GM21737 (cell line): ENCODE results near the gene HARBI1.

Experiments
- ATAC-seq: cut with Tn5 transposase; IDR thresholded peaks from one replicate; pipeline ENCODE4 v1.9.1; 2021; ENCODE audit warnings: mild to moderate bottlenecking, moderate library complexity; ENCODE audit not compliant: unreplicated experiment

The HARBI1 gene, protein sequence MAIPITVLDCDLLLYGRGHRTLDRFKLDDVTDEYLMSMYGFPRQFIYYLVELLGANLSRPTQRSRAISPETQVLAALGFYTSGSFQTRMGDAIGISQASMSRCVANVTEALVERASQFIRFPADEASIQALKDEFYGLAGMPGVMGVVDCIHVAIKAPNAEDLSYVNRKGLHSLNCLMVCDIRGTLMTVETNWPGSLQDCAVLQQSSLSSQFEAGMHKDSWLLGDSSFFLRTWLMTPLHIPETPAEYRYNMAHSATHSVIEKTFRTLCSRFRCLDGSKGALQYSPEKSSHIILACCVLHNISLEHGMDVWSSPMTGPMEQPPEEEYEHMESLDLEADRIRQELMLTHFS

DNA sequence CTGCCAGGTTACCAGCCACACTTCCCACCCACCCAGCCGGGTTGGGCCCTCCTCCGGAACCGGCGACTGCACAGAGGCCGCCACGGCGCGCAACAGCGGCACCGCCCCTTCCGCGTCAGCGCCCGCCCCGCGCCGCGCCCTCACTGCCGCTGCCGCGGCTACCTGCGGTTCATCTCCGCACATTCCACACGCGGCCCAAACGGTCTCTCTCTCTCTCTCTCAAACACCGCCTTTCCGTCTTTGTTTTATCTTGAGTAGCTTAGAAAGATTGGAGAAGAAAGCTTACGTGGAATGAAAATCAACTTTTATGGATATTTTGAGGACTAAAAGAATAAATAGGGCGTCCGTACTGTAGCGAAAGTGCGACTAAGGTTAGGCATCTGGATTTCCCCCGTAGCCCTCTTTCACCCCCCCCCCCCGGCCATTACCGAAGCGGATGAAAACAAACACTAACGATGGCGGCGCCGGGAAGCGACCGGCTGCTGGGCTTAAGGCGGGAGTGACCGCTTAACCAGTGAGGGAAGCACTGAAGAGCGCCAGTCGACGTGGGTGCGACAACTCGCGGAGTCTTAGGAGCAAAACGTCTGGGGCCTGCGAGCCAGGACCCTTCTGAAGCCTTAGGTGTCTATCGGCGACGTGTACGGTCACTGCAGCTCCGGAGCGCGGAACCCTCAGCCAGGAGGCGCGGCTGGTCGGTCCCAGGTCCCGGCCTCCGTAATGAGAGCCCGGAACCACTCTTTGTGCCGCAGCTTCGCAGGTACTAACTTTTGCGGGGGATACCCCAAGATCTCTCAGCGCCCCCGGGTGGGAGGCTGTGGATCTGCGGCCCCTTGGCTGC, at the start of gene HARBI1, which contains the start of gene ATG13:
Gene HARBI1 (minus strand): TSS at position 94 of the 838 bp plus-strand sequence. CDS start 990 bp downstream, outside the sequence.
Gene ATG13 (plus strand): TSS at position 420 of the 838 bp plus-strand sequence. CDS start 26,739 bp downstream, outside the sequence.
- peak; percentile 93 for ATAC-seq

DNA sequence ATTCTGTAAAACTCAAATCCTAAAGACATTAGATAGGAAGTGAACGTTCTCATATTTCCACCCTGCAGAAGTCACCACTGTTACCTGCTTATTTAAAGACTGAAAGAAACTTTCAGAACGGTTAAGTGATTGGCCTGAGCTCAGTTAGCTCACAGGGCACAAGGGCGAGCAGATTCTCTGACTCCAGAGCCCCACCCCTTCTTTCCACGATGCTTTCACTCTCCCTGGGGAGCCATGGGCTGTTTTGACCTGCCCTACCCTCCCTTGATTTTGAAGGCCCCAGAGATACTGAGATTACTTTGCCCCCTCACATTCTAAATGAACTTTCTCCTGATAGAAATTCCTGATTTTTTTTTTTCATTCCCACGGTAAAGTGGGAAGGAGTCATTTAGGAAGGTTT, 49.5 kb upstream of the HARBI1 start:
- ATAC-seq: no peak

DNA sequence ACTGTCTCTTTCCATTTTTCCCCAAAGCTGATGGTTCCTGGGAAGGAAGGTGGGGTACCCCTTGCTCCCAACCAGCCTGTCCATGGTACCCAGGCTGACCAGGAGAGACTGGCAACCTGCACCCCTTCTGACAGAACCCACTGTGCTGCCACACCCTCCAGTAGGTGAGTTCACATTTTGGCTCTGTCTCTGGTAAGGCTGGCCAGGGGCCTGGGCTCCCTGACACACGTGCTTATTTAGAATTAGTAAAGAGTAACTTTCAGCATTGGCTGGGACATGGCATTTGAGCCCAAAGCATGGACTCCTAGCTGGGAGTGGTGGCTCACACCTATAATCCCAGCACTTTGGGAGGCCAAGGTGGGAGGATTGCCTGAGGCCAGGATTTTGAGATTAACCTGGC, 48.3 kb upstream of the HARBI1 start:
- no peak for ATAC-seq

DNA sequence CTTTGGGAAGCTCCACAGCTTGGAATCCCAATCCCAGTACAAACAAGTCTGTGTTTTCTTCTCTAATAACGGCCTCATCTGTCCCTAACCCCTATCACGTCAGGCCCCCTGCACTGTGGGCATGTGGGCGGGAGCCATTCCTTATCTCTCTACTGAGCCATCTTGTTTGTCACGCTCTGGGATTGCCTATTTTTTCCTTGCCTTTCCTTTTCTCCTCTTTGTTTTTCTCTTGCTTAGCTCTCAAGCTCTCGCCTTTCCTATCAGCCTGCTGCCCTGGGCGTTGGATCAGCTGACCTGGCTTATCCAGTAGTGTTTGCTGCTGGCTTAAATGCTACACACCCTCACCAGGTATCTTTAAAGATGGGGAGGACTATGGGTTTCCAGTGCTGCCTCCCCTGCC, 47.6 kb upstream of the HARBI1 start:
- no peak for ATAC-seq

DNA sequence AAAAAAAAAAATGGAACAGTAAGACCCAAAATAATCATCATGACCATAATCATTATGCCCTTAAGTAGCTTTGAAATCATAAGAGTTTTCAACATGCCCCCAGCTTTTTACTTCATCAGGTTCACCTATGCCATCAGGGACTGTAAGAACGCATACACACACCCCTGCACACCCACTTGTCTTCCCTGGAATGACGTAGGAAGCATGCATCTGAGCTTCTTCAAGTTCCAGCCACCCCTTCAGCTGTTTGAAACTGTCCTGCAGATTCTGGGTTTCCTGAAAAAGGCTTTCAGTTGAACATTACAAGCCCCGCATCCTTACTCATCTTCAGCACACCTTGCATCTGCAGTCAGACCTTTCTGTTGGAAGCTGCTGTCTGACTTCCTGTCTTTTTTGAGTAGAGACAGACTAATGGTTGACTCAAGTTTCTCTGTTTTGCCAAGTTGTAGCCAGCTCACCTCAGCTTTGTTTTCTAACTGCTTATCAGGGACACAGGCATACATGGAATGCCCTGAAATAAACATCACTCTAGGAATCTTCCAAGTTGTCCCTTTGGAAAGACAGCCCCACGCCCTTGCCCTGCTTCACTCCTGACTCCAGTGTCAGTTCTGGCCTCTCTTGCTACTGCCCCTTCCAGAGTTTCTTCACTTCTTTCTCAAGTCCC, 46.4 kb upstream of the HARBI1 start:
- no peak for ATAC-seq

DNA sequence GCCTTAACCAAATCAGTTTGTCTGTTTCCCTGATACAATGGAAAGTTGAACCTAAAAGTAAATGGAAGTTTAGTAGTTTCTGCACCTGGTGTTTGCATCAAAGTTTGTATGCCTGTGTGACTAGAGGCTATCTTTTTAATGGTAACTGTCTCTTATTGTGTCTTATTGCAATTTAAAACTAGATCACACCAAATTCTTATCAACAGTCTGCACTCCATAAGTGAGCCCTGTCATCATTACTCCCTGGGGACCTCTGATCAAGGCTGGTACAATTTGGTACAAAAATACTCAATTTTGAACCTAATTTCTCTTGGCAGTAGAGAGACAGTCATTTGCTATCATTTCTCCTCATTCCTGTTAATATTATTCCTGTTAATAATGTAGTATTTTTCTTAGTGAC, 45.3 kb upstream of the HARBI1 start:
- no peak for ATAC-seq

DNA sequence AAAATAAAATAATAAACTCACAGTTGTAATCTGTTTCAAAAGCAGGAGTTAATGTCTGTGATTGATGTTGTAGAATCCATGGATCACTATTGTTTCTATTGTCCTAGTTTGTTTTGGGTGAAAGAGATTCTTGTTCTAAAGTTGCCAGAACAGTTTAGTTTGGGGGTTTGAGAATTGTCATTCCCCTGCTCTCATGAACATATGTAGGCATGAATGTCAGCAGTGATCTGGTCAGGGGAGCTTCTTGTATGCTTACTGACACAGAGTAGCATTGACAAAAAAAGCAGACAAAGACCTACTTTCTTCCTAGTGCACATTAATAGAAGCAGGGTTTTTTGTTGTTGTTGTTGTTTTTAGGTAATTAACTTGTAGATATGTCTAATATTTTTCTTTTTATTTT, 44.8 kb upstream of the HARBI1 start:
- no peak for ATAC-seq

DNA sequence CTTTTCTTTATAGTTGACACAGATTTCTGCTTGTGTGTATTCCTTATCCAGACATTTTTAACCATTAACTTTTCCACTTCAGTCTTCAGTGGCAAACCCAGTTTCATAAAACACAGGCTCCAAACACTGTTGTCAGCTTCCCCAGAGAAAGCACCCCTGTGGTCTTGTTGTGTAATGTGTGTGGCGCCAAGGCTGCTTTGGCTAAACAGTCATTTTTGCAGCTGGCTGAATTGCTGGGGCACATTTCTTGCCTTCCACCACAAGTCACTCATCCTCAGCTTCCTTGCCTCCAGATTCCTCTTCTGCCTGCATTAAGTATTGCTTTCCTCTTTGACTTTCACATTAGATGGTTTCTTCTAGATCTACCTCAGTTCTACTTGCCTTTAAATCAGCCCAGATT, 42.9 kb upstream of the HARBI1 start:
- ATAC-seq: no peak

DNA sequence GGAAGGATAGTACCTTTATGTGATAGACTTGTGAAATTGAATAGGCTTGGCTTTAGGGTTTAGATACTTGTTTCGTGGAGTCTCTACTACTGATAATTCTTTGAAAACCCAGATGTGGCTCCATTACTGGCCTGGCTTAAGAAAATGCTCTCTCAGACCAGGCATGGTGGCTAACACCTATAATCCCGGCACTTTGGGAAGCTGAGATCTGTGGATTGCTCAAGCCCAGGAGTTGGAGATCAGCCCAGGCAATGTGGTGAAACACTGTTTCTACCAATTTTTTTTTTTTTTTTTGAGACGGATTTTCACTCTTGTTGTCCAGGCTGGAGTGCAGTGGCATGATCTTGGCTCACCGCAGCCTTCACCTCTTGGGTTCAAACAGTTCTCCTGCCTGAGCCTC, 41.2 kb upstream of the HARBI1 start:
- ATAC-seq: no peak

DNA sequence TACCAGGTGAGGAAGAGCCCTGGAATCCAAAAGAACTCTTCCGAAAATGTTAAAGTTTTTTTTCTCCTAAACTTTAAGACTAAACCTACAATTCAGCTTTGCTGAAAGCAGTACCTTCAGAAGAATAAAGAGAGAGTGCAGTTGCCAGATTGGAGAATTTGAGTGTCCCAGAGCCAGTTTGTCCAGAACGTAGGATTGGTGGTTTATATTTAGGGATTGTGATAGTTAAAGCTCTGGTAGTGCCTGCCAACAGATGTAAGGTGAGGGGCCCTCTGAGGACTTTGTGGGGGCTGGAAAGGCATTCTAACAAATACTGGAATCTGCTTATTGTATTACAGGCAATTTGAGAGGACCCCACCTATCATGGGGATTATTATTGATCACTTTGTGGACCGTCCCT, 40.2 kb upstream of the HARBI1 start:
- ATAC-seq: no peak

DNA sequence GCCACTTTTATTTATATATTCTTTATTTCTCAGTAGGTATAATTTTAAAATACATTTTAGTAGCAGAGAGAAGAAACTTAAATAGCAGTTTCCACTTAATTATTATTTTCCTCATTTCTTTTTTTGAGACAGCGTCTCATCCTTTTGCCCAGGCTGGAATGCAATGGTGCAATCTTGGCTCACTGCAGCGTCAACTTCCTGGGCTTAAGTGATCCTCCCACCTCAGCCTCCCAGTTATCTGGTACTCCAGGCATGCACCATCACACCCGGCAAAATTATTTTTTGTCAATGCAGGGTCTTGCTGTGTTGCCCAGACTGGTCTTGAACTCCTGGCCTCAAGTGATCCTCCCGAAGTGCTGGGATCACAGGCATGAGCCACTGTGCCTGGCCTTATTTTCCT, 38.6 kb upstream of the HARBI1 start:
- no peak for ATAC-seq

DNA sequence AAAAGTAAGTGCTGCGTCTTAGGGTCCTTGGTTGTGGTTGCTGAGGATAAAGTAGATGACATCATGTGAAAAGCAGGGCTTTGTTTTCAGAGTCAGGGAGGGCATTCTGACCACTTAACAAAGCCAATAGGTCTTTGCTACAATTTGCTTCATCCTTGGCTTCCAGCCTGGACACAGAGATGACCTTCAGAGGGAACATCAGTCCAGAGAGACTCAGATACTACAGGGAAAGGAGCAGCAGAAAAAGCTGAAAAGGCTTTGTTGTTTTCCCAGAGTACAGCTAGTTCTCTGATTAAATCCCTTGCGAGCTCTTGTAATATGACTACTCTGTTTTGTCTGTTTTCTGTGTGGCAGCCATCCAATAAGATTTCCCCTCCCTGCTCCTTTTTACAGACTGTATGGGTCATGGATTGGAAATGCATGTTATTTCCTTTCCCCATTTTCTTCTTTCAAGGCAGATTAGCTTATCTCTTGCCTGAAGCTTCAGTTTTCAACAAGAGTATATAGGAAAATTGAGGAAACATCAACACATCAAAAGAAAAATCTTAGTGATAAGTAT, 32.2 kb upstream of the HARBI1 start:
- no peak for ATAC-seq

DNA sequence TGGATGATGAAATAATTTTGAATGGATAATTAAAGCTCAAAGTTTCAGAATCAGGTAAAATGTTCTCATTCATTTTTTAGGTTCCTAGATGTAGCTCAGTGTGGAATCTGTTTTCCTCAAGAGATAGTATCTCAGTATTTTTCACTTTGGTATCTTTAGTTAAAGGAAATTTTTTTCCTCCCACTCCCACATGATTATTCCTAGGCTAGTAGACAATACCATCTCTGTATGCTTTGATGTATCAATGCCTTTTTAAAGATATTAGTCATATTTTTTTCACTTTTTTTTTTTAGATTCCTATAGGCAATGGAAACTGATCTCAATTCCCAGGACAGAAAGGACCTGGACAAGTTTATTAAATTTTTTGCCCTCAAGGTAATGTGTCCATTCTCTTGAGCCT, 27.0 kb upstream of the HARBI1 start:
- no peak for ATAC-seq

DNA sequence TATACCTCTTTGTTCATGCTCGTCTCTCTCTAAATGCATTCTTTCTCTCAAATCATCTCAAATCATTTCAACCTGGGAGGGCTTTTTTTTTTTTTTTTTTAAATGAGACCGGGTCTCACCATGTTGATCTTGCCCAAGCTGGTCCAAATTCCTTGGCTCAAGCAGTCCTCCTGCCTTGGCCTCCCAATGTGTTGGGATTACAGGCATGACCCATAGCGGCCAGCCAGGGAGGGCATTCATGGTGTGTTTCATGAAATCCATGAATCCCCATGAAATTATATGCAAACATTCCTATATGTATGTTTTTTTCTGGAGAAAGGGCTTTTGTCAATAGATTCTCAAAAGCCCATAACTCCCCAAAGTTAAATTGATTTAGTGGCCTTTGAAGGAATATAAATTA, 26.5 kb upstream of the HARBI1 start:
- no peak for ATAC-seq

DNA sequence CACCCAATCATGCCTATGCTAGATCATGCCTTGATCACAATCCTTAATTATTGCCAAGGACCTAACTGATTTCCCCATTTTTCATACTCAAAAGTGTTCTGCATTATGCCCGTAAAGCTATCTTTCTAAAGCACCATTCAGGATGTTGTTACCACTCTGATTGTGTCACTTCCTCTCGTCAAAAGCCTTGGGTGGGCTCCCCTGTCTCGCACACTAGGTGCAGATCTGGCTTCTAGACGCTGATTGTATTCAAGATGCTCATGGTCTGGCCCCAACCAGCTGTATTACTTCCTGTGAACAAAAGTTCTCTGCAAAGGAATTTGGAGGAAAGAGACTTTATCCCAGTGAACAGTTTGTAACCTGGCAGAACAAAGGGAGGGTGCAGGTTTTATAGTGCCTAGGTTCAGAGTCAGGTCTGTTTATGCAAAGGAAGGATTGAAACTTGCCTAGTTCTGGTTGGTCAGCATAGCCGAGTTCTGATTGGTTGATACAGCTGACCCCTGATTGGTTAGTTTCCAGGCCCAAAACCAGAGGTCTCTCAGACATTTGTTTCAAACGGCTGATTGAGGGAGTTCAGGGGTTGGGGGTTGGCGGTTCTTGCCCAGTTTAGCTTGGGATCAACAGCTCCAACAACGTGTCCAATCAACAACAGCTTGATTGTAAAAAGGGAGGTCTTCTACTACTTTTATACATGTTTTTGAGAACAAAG, 25.8 kb upstream of the HARBI1 start:
- no peak for ATAC-seq

DNA sequence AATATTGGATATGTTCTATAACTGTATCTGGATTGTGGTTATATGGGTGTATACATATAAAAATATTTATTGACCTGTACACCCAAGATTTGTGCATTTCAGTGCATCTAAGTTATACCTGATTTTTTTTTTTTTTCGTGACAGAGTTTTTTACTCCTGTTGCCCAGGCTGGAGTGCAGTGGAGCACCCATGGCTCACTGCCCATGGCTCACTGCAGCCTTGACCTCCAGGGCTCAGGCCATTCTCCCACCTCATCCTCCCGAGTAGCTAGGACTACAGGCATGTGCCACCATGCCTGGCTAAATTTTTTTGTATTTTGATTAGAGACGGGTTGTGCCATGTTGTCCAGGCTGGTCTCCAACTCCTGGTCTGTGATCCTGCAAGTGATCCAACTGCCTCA, 24.6 kb upstream of the HARBI1 start:
- ATAC-seq: no peak

DNA sequence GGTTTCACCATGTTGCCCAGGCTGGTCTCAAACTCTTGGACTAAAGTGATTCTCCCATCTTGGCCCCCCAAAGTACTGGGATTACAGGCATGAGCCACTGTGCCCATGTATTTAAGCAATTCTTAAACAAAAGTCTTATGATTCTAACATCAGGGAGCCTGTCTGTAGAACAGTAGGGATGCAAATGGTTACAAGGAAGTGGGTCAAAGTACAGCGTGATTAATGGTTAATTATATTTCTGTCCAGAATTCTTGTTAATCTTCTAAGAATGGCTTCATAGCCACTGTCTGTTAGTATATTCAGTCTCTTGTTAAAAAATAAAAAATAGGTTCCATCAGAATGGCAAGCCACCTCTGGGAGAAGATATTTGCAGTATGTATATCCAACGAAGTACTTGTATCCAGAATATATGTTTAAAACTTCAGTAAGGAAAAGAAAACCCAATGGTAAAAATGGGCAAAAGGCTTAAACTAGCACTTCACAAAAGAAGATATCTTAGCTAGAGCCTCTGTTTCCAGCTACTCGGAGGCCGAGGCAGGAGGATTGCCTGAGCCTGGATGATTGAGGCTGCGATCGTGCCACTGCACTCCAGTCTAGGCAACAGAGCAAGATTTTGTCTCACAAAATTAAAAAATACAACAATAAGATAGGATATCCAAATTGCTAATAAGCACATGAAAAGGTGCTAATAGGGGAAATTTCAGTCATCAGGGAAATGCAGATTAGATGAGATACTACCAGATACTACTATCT, 23.2 kb upstream of the HARBI1 start:
- no peak for ATAC-seq

DNA sequence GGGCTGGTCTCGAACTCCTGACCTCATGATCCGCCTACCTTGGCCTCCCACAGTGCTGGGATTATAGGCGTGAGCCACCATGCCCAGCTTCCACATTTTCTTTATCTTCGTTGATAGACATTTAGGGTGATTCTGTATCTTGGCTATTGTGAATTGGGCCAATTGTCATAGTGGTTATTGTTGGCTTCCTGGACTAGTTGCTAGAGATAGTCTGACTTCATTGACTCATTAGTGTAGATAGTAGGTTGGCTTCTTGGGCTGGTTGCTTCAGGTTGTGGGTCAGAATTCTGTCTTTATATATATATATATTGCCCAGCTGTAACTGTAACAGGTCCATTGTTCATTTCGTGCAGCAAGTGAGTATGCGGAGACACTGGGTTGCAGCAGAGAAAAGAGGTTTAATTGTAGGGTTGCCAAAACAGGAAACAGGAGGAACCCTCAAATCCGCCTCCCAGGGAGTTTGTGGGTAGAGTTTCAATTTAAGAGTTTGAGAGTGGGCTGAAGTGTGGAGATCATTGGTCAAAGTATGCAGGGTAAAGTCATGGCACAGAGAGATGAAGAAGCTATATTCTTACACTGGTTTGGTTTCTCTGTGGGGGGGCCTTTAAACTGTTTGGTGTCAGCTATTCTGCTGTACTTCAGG, 22.3 kb upstream of the HARBI1 start:
- no peak for ATAC-seq

DNA sequence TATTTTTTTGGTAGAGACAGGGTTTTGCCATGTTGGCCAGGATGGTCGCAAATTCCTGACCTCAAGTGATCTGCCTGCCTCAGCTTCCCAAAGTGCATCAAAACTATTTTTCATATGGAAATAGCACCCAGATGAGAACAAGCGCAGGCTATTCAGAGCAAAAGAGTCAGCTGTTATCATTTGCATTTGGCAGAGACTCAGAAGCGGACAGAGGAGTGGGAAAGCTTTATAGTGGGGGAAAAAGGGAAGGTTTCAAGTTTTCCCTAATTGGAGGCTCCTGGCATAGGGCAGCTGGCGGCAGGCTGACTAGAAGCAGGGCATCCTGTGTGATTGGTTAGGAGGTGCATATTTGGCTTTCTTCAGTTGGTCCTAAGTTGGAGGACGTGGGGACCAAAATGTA, 20.5 kb upstream of the HARBI1 start:
- ATAC-seq: no peak
